OCI-LY1 (cell line): ENCODE results near the gene TPR.

ENCODE experiments used
- CTCF ChIP-seq: fragments of 200-600 bp; sonication (generic), shearing (Covaris generic); IDR thresholded peaks from 2 replicates; pipeline ENCODE4 v1.5.1; 2017; ENCODE audit warnings: mild to moderate bottlenecking, antibody characterized with exemption, low read length, moderate library complexity, mixed read lengths
- EZH2 ChIP-seq: fragments of 200-600 bp; sonication (generic), shearing (Covaris generic); IDR thresholded peaks from 2 replicates; pipeline ENCODE4 v1.8.0; 2017; ENCODE audit warnings: borderline replicate concordance, mixed run types, mild to moderate bottlenecking, antibody characterized with exemption, low read length, moderate library complexity, mixed read lengths

DNA sequence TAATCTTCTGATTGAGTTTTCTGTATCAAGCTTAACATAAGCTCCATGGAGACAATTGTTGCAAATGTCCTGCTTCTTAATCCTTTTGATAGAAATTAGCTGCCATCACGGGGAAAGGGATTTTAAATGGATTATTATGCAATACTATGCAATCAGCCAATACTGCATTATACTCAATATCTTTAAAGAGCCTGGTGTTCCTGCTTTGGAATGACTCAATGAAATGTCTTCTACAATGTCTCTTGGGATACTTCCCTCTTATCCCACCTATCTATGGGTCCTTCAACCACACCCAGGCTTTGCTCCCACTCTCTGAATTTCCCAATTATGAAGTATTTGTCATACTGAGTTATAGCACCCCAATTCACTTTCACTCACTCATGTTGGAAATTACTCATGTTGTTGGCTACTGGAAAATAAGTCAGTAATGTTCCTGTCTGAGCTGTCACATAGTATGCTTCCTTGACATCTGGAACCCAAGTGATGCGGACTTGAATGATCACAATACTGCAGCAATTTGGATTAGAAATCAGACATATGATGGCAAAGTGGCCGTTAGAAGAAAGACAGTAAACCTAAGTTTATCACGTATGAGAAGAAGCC, 85.0 kb downstream of the TPR start:
- TF ChIP-seq CTCF: no peak
- TF ChIP-seq EZH2: no peak
